CD4-positive, alpha-beta T cell treated with Interleukin-6 for 4 hours (primary cell): ENCODE measurements around the gene CD200R1.

Experiments
- DNase-seq: peaks from one replicate; pipeline ENCODE4 v3.0.0-alpha.2; 2020; ENCODE audit warnings: mixed read lengths

Gene CD200R1

GRCh38 chr3:112974894-112975293 is at the start of gene CD200R1:
Gene CD200R1 (minus strand): TSS chr3:112975103. CDS start chr3:112974857, 246 bp downstream.
- no peak for DNase-seq

GRCh38 chr3:113021471-113021870 is 46.6 kb upstream of the CD200R1 start:
- no peak for DNase-seq

GRCh38 chr3:113019182-113020137 is 44.6 kb upstream of the CD200R1 start:
- DNase-seq: peak; percentile 91

- peak; percentile 29 for DNase-seq
These were observed 43.8 kb upstream of the CD200R1 start for GRCh38 chr3:113018536-113019181.

GRCh38 chr3:113013593-113013992 is 38.7 kb upstream of the CD200R1 start:
- DNase-seq: no peak

- no peak for DNase-seq
These were observed 33.2 kb upstream of the CD200R1 start for GRCh38 chr3:113008117-113008516.

- peak; percentile 20 for DNase-seq
These were observed 31.6 kb upstream of the CD200R1 start for GRCh38 chr3:113006359-113007056.

GRCh38 chr3:113005611-113006010 is 30.7 kb upstream of the CD200R1 start:
- DNase-seq: peak; percentile 30

GRCh38 chr3:113002679-113003078 is 27.8 kb upstream of the CD200R1 start:
- DNase-seq: peak; percentile 77

- no peak for DNase-seq
These were observed 27.1 kb upstream of the CD200R1 start for GRCh38 chr3:113002037-113002436.

GRCh38 chr3:113000691-113001090 is 25.8 kb upstream of the CD200R1 start:
- no peak for DNase-seq

- no peak for DNase-seq
These were observed 20.9 kb upstream of the CD200R1 start for GRCh38 chr3:112995800-112996199.

- peak; percentile 91 for DNase-seq
These were observed 16.0 kb upstream of the CD200R1 start, which contains the start of gene GTPBP8 for GRCh38 chr3:112990672-112991602. Gene GTPBP8 (plus strand): TSS chr3:112990984. CDS start chr3:112991000, 16 bp downstream.

- no peak for DNase-seq
These were observed 12.9 kb upstream of the CD200R1 start for GRCh38 chr3:112987710-112988334.

GRCh38 chr3:112984485-112984884 is 9.6 kb upstream of the CD200R1 start:
- DNase-seq: peak; percentile 70

- no peak for DNase-seq
These were observed 7.8 kb upstream of the CD200R1 start for GRCh38 chr3:112982710-112983109.

GRCh38 chr3:112980080-112980479 is 5.2 kb upstream of the CD200R1 start:
- no peak for DNase-seq

- DNase-seq: peak; percentile 42
These were observed 4.4 kb upstream of the CD200R1 start for GRCh38 chr3:112979244-112979832.

- no peak for DNase-seq
These were observed 2.0 kb upstream of the CD200R1 start for GRCh38 chr3:112976953-112977352.

GRCh38 chr3:112976001-112976400 is 1.1 kb upstream of the CD200R1 start:
- no peak for DNase-seq

GRCh38 chr3:112974178-112974517 is 755 bp downstream of the CD200R1 start:
- DNase-seq: peak; percentile 24
